ENCODE results near the gene DMBX1.

DMBX1 gene

GRCh38 chr1:46483589-46483988 lies 6.0 kb upstream of the DMBX1 start:
- Histone ChIP-seq H3K36me3 (ENCODE audit: control insufficient read depth, insufficient read depth, low read length) (no peaks in the 10 kb centered on the region), H3K27me3 (ENCODE audit: control insufficient read depth, insufficient read depth, low read length) (peaks cover 44% of the 10 kb centered on the region), H3K4me3 (ENCODE audit: low read length) (no peak overlapping the region), H3K27ac (ENCODE audit: low read length) (no peak overlapping the region), H3K9me3 (ENCODE audit: control insufficient read depth, insufficient read depth, low read length) (no peaks in the 10 kb centered on the region), H3K4me1 (ENCODE audit: control insufficient read depth, insufficient read depth, low read length) (peaks cover 16% of the 10 kb centered on the region)
- no CpG with 5 or more reads among the region's 12 CpGs for WGBS (ENCODE audit: insufficient coverage, insufficient read length)
- DNase-seq (ENCODE audit: low read depth, low spot score): no peak

GRCh38 chr1:46484783-46485490 lies 4.7 kb upstream of the DMBX1 start:
- no peaks in the 10 kb centered on the region for H3K9me3 ChIP-seq (ENCODE audit: control insufficient read depth, insufficient read depth, low read length)
- no CpG with 5 or more reads among the region's 14 CpGs for WGBS (ENCODE audit: insufficient coverage, insufficient read length)
- no peaks in the 10 kb centered on the region for H3K36me3 ChIP-seq (ENCODE audit: control insufficient read depth, insufficient read depth, low read length)
- peaks cover 20% of the 10 kb centered on the region for H3K4me1 ChIP-seq (ENCODE audit: control insufficient read depth, insufficient read depth, low read length)
- no peak overlapping the region for H3K27ac ChIP-seq (ENCODE audit: low read length)
- H3K4me3 ChIP-seq (ENCODE audit: low read length): peak overlapping the region; percentile 4; the same call in 1 of the 2 replicates
- H3K27me3 ChIP-seq (ENCODE audit: control insufficient read depth, insufficient read depth, low read length): peaks cover 55% of the 10 kb centered on the region
- no peak for DNase-seq (ENCODE audit: low read depth, low spot score)

- WGBS (ENCODE audit: insufficient coverage, insufficient read length): no CpG with 5 or more reads among the region's 58 CpGs
- peaks cover 22% of the 10 kb centered on the region for H3K4me1 ChIP-seq (ENCODE audit: control insufficient read depth, insufficient read depth, low read length)
- H3K36me3 ChIP-seq (ENCODE audit: control insufficient read depth, insufficient read depth, low read length): no peaks in the 10 kb centered on the region
- no peak for DNase-seq (ENCODE audit: low read depth, low spot score)
- peaks cover 64% of the 10 kb centered on the region for H3K27me3 ChIP-seq (ENCODE audit: control insufficient read depth, insufficient read depth, low read length)
- H3K4me3 ChIP-seq (ENCODE audit: low read length): peak overlapping the region; percentile 22; the same call in 1 of the 2 replicates
- H3K27ac ChIP-seq (ENCODE audit: low read length): no peak overlapping the region
- no peaks in the 10 kb centered on the region for H3K9me3 ChIP-seq (ENCODE audit: control insufficient read depth, insufficient read depth, low read length)
Measured at GRCh38 chr1:46485564-46486431, 3.8 kb upstream of the DMBX1 start.

- Histone ChIP-seq H3K36me3 (ENCODE audit: control insufficient read depth, insufficient read depth, low read length) (no peaks in the 10 kb centered on the region), H3K4me3 (ENCODE audit: low read length) (no peak overlapping the region), H3K9me3 (ENCODE audit: control insufficient read depth, insufficient read depth, low read length) (no peaks in the 10 kb centered on the region), H3K4me1 (ENCODE audit: control insufficient read depth, insufficient read depth, low read length) (peaks cover 19% of the 10 kb centered on the region), H3K27me3 (ENCODE audit: control insufficient read depth, insufficient read depth, low read length) (peaks cover 71% of the 10 kb centered on the region), H3K27ac (ENCODE audit: low read length) (no peak overlapping the region)
- 100% methylated on average over 2 of the region's 8 CpGs for whole genome bisulfite sequencing (ENCODE audit: insufficient coverage, insufficient read length)
- DNase-seq (ENCODE audit: low read depth, low spot score): no peak
Measured at GRCh38 chr1:46486432-46487015, 3.1 kb upstream of the DMBX1 start.

GRCh38 chr1:46487818-46488218 lies 1.8 kb upstream of the DMBX1 start:
- no peak overlapping the region for H3K4me3 ChIP-seq (ENCODE audit: low read length)
- WGBS (ENCODE audit: insufficient coverage, insufficient read length): no CpG with 5 or more reads among the region's 7 CpGs
- no peak overlapping the region for H3K27ac ChIP-seq (ENCODE audit: low read length)
- H3K4me1 ChIP-seq (ENCODE audit: control insufficient read depth, insufficient read depth, low read length): peaks cover 26% of the 10 kb centered on the region
- H3K9me3 ChIP-seq (ENCODE audit: control insufficient read depth, insufficient read depth, low read length): no peaks in the 10 kb centered on the region
- H3K27me3 ChIP-seq (ENCODE audit: control insufficient read depth, insufficient read depth, low read length): peaks cover 80% of the 10 kb centered on the region
- no peak for DNase-seq (ENCODE audit: low read depth, low spot score)
- H3K36me3 ChIP-seq (ENCODE audit: control insufficient read depth, insufficient read depth, low read length): no peaks in the 10 kb centered on the region

- Histone ChIP-seq H3K36me3 (ENCODE audit: control insufficient read depth, insufficient read depth, low read length) (no peaks in the 10 kb centered on the region), H3K27ac (ENCODE audit: low read length) (no peak overlapping the region), H3K4me1 (ENCODE audit: control insufficient read depth, insufficient read depth, low read length) (peaks cover 27% of the 10 kb centered on the region), H3K27me3 (ENCODE audit: control insufficient read depth, insufficient read depth, low read length) (peaks cover 84% of the 10 kb centered on the region), H3K4me3 (ENCODE audit: low read length) (peak overlapping the region; percentile 39), H3K9me3 (ENCODE audit: control insufficient read depth, insufficient read depth, low read length) (no peaks in the 10 kb centered on the region)
- WGBS (ENCODE audit: insufficient coverage, insufficient read length): no CpG with 5 or more reads among the region's 24 CpGs
- no peak for DNase-seq (ENCODE audit: low read depth, low spot score)
Measured at GRCh38 chr1:46488343-46489168, 1.1 kb upstream of the DMBX1 start.

GRCh38 chr1:46489169-46489637 lies 433 bp upstream of the DMBX1 start:
- no peak overlapping the region for H3K27ac ChIP-seq (ENCODE audit: low read length)
- H3K4me1 ChIP-seq (ENCODE audit: control insufficient read depth, insufficient read depth, low read length): peaks cover 30% of the 10 kb centered on the region
- no peak for DNase-seq (ENCODE audit: low read depth, low spot score)
- peak overlapping the region; percentile 39; the same call in 1 of the 2 replicates for H3K4me3 ChIP-seq (ENCODE audit: low read length)
- H3K27me3 ChIP-seq (ENCODE audit: control insufficient read depth, insufficient read depth, low read length): peaks cover 88% of the 10 kb centered on the region
- WGBS (ENCODE audit: insufficient coverage, insufficient read length): no CpG with 5 or more reads among the region's 35 CpGs
- no peaks in the 10 kb centered on the region for H3K36me3 ChIP-seq (ENCODE audit: control insufficient read depth, insufficient read depth, low read length)
- no peaks in the 10 kb centered on the region for H3K9me3 ChIP-seq (ENCODE audit: control insufficient read depth, insufficient read depth, low read length)

GRCh38 chr1:46490406-46490655 lies 695 bp downstream of the DMBX1 start:
- peaks cover 87% of the 10 kb centered on the region for H3K27me3 ChIP-seq (ENCODE audit: control insufficient read depth, insufficient read depth, low read length)
- peak overlapping the region; percentile 8; the same call in 1 of the 2 replicates for H3K4me3 ChIP-seq (ENCODE audit: low read length)
- no peak for DNase-seq (ENCODE audit: low read depth, low spot score)
- no peak overlapping the region for H3K27ac ChIP-seq (ENCODE audit: low read length)
- WGBS (ENCODE audit: insufficient coverage, insufficient read length): no CpG with 5 or more reads among the region's 25 CpGs
- H3K36me3 ChIP-seq (ENCODE audit: control insufficient read depth, insufficient read depth, low read length): no peaks in the 10 kb centered on the region
- H3K4me1 ChIP-seq (ENCODE audit: control insufficient read depth, insufficient read depth, low read length): peaks cover 25% of the 10 kb centered on the region
- H3K9me3 ChIP-seq (ENCODE audit: control insufficient read depth, insufficient read depth, low read length): no peaks in the 10 kb centered on the region

- Histone ChIP-seq H3K9me3 (ENCODE audit: control insufficient read depth, insufficient read depth, low read length) (no peaks in the 10 kb centered on the region), H3K27ac (ENCODE audit: low read length) (no peak overlapping the region), H3K36me3 (ENCODE audit: control insufficient read depth, insufficient read depth, low read length) (no peaks in the 10 kb centered on the region), H3K27me3 (ENCODE audit: control insufficient read depth, insufficient read depth, low read length) (peaks cover 85% of the 10 kb centered on the region), H3K4me3 (ENCODE audit: low read length) (peak overlapping the region; percentile 8; the same call in 1 of the 2 replicates), H3K4me1 (ENCODE audit: control insufficient read depth, insufficient read depth, low read length) (peaks cover 25% of the 10 kb centered on the region)
- WGBS (ENCODE audit: insufficient coverage, insufficient read length): no CpG with 5 or more reads among the region's 50 CpGs
- DNase-seq (ENCODE audit: low read depth, low spot score): no peak
Measured at GRCh38 chr1:46490656-46491442, 1.2 kb downstream of the DMBX1 start.
